ENCODE data around the gene ANK2. TPM values are rescaled to one million over a fixed set of nuclear protein-coding genes. Genes with fewer than 3 reads are reported as not detected.

The ANK2 gene
- polyA plus RNA-seq, 1 donor (not counting 4 experiments of a cell fraction or from before 2014, with no cell fraction given): 0.22 TPM

DNA sequence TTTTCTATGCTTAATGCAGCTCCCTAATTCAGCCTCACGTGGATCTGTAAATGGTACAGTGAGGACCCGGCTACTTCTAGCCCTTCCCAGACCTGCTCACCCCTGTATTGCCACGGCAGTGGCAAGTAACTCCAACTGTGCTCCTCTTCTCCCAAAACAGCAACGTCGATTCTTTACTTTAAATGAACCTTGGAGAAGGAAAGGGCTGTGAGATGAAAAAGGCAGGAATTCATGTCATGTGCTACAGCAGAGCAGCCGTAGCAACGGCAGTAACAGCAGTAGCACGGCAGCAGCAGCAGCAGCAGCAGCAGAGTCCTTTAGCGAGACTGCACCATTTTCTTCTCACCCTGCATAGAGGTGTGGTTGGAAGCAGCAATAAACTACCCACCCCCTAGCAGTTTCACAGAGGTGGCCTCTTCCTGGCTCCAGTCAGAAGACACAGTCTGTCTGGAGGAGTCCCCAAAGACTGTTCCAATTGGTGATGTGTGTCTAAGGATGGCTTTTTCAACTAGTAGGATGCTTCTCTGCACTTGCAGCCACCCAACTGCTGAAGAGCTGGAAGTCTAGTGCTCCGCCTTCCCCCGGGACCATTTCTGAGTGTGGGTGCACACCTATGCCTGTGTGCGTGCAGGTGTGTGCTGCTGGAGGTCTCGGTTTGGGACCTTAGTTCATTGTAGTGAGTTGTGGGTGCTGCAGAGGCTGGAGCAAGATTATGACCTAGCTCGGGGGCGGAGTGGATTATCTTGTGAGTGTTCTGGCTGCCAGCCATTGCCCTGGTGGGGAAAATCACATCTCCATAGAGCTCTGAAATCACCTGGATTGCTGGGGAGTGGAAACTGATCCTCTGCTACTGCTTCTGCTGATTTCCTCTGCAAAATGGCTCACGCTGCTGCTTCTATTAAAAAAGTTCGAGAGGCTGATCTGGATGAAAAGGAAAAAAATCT is 67.2 kb downstream of the ANK2 start:
- H3K9me3 ChIP-seq (ENCODE audit: control insufficient read depth, low read depth, low read length): no peaks in the 10 kb centered on the region
- no peak overlapping the region for H3K9ac ChIP-seq (ENCODE audit: control insufficient read depth, extremely low read depth, insufficient read depth, low read length)
- no peaks in the 10 kb centered on the region for H3K9me1 ChIP-seq (ENCODE audit: control insufficient read depth, extremely low read depth, insufficient read depth, low read length)
- DNase-seq (ENCODE audit: low read depth, low spot score) (no peak), FAIRE-seq (no peak)
- H4K20me1 ChIP-seq (ENCODE audit: control insufficient read depth, extremely low read depth, insufficient read depth, low read length): no peaks in the 10 kb centered on the region
- H2AFZ ChIP-seq (ENCODE audit: control insufficient read depth, low read length): no peak overlapping the region
- H3K27ac ChIP-seq (ENCODE audit: control insufficient read depth, insufficient read depth, low read length): no peak overlapping the region
- H3K4me3 ChIP-seq (ENCODE audit: control insufficient read depth in 2 of 3, extremely low read depth in 1 of 3, insufficient read depth in 2 of 3, low read depth in 1 of 3, low read length in 3 of 3): no peak overlapping the region
- H3K4me2 ChIP-seq (ENCODE audit: control insufficient read depth, extremely low read depth, insufficient read depth, low read depth, low read length): no peak overlapping the region
- H3K36me3 ChIP-seq (ENCODE audit: control insufficient read depth in 2 of 2, extremely low read depth in 1 of 2, insufficient read depth in 2 of 2, low read length in 2 of 2): no peaks in the 10 kb centered on the region
- no peaks in the 10 kb centered on the region for H3K79me2 ChIP-seq (ENCODE audit: control insufficient read depth, insufficient read depth, low read length)
- dilution Hi-C loops (cut with MboI; ENCODE audit: extremely low pct_ligation_motif_present, low sequenced_read_pairs): no loop called here
- H3K27me3 ChIP-seq (ENCODE audit: control insufficient read depth, extremely low read depth, insufficient read depth, low read length): no peaks in the 10 kb centered on the region
- no peaks in the 10 kb centered on the region for H3K4me1 ChIP-seq (ENCODE audit: control insufficient read depth, extremely low read depth, insufficient read depth, low read length)
- TF ChIP-seq EZH2 (IDR thresholded peaks at IDR 0.05; ENCODE audit: low read length): no peak
- TF ChIP-seq, protein P1, sequence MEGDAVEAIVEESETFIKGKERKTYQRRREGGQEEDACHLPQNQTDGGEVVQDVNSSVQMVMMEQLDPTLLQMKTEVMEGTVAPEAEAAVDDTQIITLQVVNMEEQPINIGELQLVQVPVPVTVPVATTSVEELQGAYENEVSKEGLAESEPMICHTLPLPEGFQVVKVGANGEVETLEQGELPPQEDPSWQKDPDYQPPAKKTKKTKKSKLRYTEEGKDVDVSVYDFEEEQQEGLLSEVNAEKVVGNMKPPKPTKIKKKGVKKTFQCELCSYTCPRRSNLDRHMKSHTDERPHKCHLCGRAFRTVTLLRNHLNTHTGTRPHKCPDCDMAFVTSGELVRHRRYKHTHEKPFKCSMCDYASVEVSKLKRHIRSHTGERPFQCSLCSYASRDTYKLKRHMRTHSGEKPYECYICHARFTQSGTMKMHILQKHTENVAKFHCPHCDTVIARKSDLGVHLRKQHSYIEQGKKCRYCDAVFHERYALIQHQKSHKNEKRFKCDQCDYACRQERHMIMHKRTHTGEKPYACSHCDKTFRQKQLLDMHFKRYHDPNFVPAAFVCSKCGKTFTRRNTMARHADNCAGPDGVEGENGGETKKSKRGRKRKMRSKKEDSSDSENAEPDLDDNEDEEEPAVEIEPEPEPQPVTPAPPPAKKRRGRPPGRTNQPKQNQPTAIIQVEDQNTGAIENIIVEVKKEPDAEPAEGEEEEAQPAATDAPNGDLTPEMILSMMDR (optimal IDR thresholded peaks at IDR 0.05 in 1 of 3, IDR thresholded peaks at IDR 0.05 in 1 of 3, conservative IDR thresholded peaks at IDR 0.05 in 1 of 3; ENCODE audit: extremely low read depth in 1 of 3, insufficient read depth in 2 of 3, low read length in 3 of 3): no peak

DNA sequence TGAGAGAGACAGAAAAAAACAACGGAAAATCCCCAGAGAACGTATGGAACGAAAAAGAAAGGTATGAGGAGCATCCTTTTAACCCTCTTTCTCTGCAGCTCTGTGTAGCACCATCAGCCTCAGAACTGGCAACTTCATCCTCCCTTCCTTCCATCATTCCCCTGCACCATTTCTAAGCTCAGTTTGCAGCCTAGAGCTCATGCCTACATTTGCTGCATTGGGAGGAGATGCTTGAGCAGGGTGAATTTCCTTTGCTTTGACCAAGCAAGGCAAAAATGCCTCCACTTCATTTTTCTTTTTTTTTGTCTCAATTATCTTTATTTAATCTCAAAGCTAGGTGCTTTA is 67.9 kb downstream of the ANK2 start:
- DNase-seq (ENCODE audit: low read depth, low spot score): no peak
- H4K20me1 ChIP-seq (ENCODE audit: control insufficient read depth, extremely low read depth, insufficient read depth, low read length): no peaks in the 10 kb centered on the region
- no peak for TF ChIP-seq EZH2 (IDR thresholded peaks at IDR 0.05; ENCODE audit: low read length)
- TF ChIP-seq, protein P1 (optimal IDR thresholded peaks at IDR 0.05 in 1 of 3, IDR thresholded peaks at IDR 0.05 in 1 of 3, conservative IDR thresholded peaks at IDR 0.05 in 1 of 3; ENCODE audit: extremely low read depth in 1 of 3, insufficient read depth in 2 of 3, low read length in 3 of 3): no peak
- H3K9ac ChIP-seq (ENCODE audit: control insufficient read depth, extremely low read depth, insufficient read depth, low read length): no peak overlapping the region
- dilution Hi-C loops (cut with MboI; ENCODE audit: extremely low pct_ligation_motif_present, low sequenced_read_pairs): no loop called here
- FAIRE-seq: no peak
- no peak overlapping the region for H3K4me3 ChIP-seq (ENCODE audit: control insufficient read depth in 2 of 3, extremely low read depth in 1 of 3, insufficient read depth in 2 of 3, low read depth in 1 of 3, low read length in 3 of 3)
- no peaks in the 10 kb centered on the region for H3K9me3 ChIP-seq (ENCODE audit: control insufficient read depth, low read depth, low read length)
- H3K79me2 ChIP-seq (ENCODE audit: control insufficient read depth, insufficient read depth, low read length): no peaks in the 10 kb centered on the region
- no peaks in the 10 kb centered on the region for H3K4me1 ChIP-seq (ENCODE audit: control insufficient read depth, extremely low read depth, insufficient read depth, low read length)
- no peak overlapping the region for H3K4me2 ChIP-seq (ENCODE audit: control insufficient read depth, extremely low read depth, insufficient read depth, low read depth, low read length)
- no peaks in the 10 kb centered on the region for H3K9me1 ChIP-seq (ENCODE audit: control insufficient read depth, extremely low read depth, insufficient read depth, low read length)
- H3K36me3 ChIP-seq (ENCODE audit: control insufficient read depth in 2 of 2, extremely low read depth in 1 of 2, insufficient read depth in 2 of 2, low read length in 2 of 2): no peaks in the 10 kb centered on the region
- no peak overlapping the region for H3K27ac ChIP-seq (ENCODE audit: control insufficient read depth, insufficient read depth, low read length)
- no peak overlapping the region for H2AFZ ChIP-seq (ENCODE audit: control insufficient read depth, low read length)
- H3K27me3 ChIP-seq (ENCODE audit: control insufficient read depth, extremely low read depth, insufficient read depth, low read length): no peaks in the 10 kb centered on the region
